ENCODE data around the gene DOK5.

DOK5 gene

DNA sequence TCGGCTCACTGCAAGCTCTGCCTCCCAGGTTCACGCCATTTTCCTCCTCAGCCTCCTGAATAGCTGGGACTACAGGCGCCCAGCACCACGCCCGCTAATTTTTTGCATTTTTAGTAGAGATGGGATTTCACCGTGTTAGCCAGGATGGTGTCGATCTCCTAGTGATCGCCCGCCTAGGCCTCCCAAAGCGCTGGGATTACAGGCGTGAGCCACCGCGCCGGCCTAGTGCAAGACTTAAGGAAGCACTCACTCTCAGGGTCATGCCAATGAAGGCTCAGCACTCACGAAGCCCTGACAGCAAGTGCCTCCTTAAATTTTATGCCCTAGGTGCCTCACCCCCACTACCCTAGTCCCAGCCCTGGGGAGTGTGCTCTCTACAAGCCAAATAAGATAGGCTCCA, 4.7 kb upstream of the DOK5 start:
- H3K4me3 ChIP-seq (ENCODE audit: low read depth, low read length) = no peak overlapping the region
- TF ChIP-seq, protein P1, sequence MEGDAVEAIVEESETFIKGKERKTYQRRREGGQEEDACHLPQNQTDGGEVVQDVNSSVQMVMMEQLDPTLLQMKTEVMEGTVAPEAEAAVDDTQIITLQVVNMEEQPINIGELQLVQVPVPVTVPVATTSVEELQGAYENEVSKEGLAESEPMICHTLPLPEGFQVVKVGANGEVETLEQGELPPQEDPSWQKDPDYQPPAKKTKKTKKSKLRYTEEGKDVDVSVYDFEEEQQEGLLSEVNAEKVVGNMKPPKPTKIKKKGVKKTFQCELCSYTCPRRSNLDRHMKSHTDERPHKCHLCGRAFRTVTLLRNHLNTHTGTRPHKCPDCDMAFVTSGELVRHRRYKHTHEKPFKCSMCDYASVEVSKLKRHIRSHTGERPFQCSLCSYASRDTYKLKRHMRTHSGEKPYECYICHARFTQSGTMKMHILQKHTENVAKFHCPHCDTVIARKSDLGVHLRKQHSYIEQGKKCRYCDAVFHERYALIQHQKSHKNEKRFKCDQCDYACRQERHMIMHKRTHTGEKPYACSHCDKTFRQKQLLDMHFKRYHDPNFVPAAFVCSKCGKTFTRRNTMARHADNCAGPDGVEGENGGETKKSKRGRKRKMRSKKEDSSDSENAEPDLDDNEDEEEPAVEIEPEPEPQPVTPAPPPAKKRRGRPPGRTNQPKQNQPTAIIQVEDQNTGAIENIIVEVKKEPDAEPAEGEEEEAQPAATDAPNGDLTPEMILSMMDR (IDR thresholded peaks at IDR 0.05; ENCODE audit: low read depth, low read length) = no peak
- no peak for TF ChIP-seq MYC (IDR thresholded peaks at IDR 0.05; ENCODE audit: low read depth, low read length)
- no peak for TF ChIP-seq POLR2A (IDR thresholded peaks at IDR 0.05; ENCODE audit: extremely low read depth, insufficient read length)
- TF ChIP-seq, protein P2, sequence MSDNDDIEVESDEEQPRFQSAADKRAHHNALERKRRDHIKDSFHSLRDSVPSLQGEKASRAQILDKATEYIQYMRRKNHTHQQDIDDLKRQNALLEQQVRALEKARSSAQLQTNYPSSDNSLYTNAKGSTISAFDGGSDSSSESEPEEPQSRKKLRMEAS (IDR thresholded peaks at IDR 0.05; ENCODE audit: low read depth, low read length) = no peak

DNA sequence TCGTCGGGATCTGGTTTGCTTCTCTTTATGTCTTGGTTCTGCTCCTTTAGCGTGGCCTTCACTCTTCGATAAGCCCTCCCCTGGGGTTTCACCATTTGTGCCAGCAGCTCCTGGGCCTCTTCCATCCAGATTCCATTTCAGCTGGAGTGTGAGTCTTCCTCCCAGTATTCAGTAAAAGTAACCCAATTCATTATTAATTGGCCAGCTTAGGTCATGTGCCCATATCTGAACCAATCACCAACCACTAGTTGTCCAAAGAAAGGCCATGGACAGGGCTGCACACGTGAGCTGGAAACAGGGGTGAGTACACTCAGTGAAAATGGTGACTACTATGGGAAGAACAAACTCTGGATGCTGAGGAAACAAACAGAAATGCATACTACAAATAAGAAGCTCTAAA, 2.8 kb upstream of the DOK5 start:
- H3K4me3 ChIP-seq (ENCODE audit: low read depth, low read length) = no peak overlapping the region
- TF ChIP-seq, protein P1 (IDR thresholded peaks at IDR 0.05; ENCODE audit: low read depth, low read length) = no peak
- no peak for TF ChIP-seq MYC (IDR thresholded peaks at IDR 0.05; ENCODE audit: low read depth, low read length)
- TF ChIP-seq, protein P2 (IDR thresholded peaks at IDR 0.05; ENCODE audit: low read depth, low read length) = no peak
- no peak for TF ChIP-seq POLR2A (IDR thresholded peaks at IDR 0.05; ENCODE audit: extremely low read depth, insufficient read length)
- no peak for DNase-seq (ENCODE audit: low read depth)

More for the DNA sequence above, 4.7 kb upstream of the DOK5 start:
- no peak for DNase-seq (ENCODE audit: low read depth)

DNA sequence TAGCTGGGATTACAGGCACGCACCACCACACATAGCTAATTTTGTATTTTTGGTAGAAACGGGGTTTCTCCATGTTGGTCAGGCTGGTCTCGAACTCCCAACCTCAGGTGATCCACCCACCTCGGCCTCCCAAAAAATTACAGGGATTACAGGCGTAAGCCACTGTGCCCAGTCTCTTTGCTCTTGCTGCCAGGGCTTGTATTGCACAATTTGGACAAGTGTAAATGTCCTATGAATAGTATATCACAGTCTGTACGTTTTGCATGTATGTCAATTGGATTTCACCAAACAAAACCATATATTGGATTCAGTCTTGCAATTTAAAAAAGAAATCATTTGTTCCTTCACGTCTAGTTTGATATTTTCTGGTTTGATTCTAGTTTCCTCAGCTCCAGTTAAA, 2.1 kb upstream of the DOK5 start:
- H3K4me3 ChIP-seq (ENCODE audit: low read depth, low read length) = no peak overlapping the region
- TF ChIP-seq, protein P1 (IDR thresholded peaks at IDR 0.05; ENCODE audit: low read depth, low read length) = no peak
- TF ChIP-seq, protein P2 (IDR thresholded peaks at IDR 0.05; ENCODE audit: low read depth, low read length) = no peak
- TF ChIP-seq MYC (IDR thresholded peaks at IDR 0.05; ENCODE audit: low read depth, low read length) (no peak), POLR2A (IDR thresholded peaks at IDR 0.05; ENCODE audit: extremely low read depth, insufficient read length) (no peak)
- DNase-seq (ENCODE audit: low read depth) = no peak

DNA sequence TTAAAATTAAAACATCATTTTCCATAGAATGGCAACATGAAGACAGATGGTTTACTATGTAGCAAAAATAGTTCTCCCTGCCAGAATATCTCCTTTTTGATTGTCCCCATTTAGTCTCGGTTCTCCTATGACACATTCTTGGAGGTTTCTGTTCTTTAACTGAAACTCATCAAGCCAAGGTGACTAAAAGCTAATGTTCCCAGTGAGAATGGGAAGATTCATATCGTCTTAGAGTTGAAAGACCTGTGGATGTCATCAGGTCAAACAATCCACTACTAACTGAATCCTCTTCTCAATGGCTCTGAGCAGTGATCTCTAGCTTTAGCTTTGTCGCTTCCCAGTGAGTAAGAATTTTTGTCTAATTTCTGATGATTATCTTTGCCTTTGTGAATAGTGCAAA, 1.3 kb upstream of the DOK5 start:
- no peak for TF ChIP-seq POLR2A (IDR thresholded peaks at IDR 0.05; ENCODE audit: extremely low read depth, insufficient read length)
- DNase-seq (ENCODE audit: low read depth) = no peak
- H3K4me3 ChIP-seq (ENCODE audit: low read depth, low read length) = no peak overlapping the region

DNA sequence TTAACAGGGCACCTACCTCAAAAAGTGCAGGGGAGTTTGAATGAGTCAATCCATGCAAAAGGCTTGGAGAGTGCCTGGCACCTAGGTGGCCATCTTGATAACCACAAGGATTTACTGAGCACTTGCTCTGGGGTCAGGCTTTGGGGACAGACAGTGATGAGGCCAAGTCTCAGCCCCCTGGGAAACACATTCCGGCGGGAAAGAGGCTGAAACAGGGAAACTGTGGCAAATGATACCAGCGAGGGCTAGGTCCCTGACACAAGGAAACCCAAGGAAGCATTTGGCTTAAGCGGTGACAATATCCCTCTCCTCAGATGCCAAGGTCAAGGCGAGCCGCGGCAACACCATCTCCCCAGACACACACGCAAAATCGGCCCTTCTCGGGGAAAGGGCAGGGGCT, 527 bp upstream of the DOK5 start:
- TF ChIP-seq, protein P2 (IDR thresholded peaks at IDR 0.05; ENCODE audit: low read depth, low read length) = no peak
- TF ChIP-seq POLR2A (IDR thresholded peaks at IDR 0.05; ENCODE audit: extremely low read depth, insufficient read length) = no peak
- no peak overlapping the region for H3K4me3 ChIP-seq (ENCODE audit: low read depth, low read length)
- no peak for DNase-seq (ENCODE audit: low read depth)

DNA sequence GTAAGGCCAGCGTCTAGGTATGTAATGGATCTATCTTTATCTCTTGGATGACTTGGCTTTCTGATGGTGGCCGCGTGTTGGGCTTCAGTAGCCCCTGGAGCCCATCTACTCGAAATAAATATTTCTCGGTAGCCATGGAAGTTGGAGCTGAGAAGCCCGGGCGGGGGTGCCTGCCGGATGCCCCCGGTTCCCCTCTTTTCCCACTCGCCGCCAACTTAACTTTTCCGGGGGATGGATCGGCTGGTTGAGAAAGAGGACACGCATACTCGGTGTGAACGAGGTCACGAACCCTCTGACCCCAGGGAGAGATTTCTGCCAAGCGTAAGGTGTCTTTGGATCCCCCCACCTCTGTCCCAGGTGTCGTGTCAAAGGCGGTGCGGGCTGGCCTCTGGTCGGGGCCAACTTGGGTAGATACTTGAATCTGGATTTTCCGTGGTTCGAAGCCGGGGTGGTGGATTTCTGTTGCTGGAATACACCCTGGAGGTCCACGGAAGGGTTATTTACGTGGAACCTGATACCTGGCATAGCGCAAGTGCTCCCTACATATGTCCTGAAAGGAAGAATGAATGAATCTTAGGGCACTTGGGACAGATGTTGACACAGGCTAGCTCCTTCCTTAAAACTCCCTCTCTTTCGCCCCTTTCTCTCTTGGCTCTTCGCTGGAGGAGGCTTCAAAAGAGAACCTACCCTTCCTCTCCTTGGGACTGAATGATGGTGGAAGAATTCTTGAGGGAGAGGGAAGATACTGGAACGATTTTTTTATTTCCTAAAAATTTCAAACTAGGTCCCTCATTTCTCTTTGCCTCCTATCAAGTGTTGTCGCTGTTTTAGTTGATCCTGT, 996 bp downstream of the DOK5 start:
- no peak for DNase-seq (ENCODE audit: low read depth)
- H3K4me3 ChIP-seq (ENCODE audit: low read depth, low read length) = no peak overlapping the region
- TF ChIP-seq, protein P1 (IDR thresholded peaks at IDR 0.05; ENCODE audit: low read depth, low read length) = no peak
- TF ChIP-seq, protein P2 (IDR thresholded peaks at IDR 0.05; ENCODE audit: low read depth, low read length) = no peak
- TF ChIP-seq POLR2A (IDR thresholded peaks at IDR 0.05; ENCODE audit: extremely low read depth, insufficient read length) (no peak), MYC (IDR thresholded peaks at IDR 0.05; ENCODE audit: low read depth, low read length) (no peak)

All from NB4 (cell line).